IMR-90 (cell line): ENCODE results near the gene MICAL3. TPM values are rescaled to one million over a fixed set of nuclear protein-coding genes. Genes with fewer than 3 reads are reported as not detected.

Experiments used
- ATAC-seq: fragments of 200-7000 bp; cut with Tn5 transposase; 2 replicates; pipeline ENCODE4 v1.9.1; 2020; ENCODE audit warnings: low read depth, mild to moderate bottlenecking, moderate library complexity
- BruUV-seq: library from RNA; stranded (reverse); fragments of 400-500 nt; replicated peaks from 2 replicates; lab custom pipeline; 2021; lab: Mats Ljungman, UMichigan
- CTCF ChIA-PET: fragments of 300-600 bp; formaldehyde crosslinking; extraction: SDS; loops from one replicate; lab custom pipeline; 2021; ENCODE audit warnings: antibody characterized with exemption; lab: Yijun Ruan, JAX
- POLR2A ChIA-PET: fragments of 300-600 bp; sonication (Branson Sonifier 250); formaldehyde crosslinking; loops from one replicate; lab custom pipeline; 2022; ENCODE audit warnings: antibody characterized with exemption; ENCODE audit not compliant: unreplicated experiment; lab: Charles Lee
- DNase-seq: peaks from one replicate; pipeline ENCODE4 v3.0.0; 2013
- H2AFZ ChIP-seq: replicated peaks from 2 replicates; pipeline ENCODE3; 2013; ENCODE audit warnings: low read length, mild to moderate bottlenecking; ENCODE audit not compliant: poor library complexity
- H2AK5ac ChIP-seq: 2 replicates; pipeline ENCODE4 v1.6.1; 2013; ENCODE audit warnings: low read depth, low read length, inconsistent platforms
- H2AK9ac ChIP-seq: replicated peaks from 2 replicates; pipeline ENCODE3; 2013; ENCODE audit warnings: mild to moderate bottlenecking, low read depth, low read length, moderate library complexity; ENCODE audit not compliant: poor library complexity
- H2BK120ac ChIP-seq: 2 replicates; pipeline ENCODE4 v1.6.1; 2013; ENCODE audit warnings: low read depth, low read length, inconsistent platforms
- H2BK15ac ChIP-seq: 3 replicates; pipeline ENCODE4 v1.6.1; 2013; ENCODE audit warnings: low read depth, low read length, inconsistent platforms
- H2BK20ac ChIP-seq: 2 replicates; pipeline ENCODE4 v1.6.1; 2013; ENCODE audit warnings: low read depth, mild to moderate bottlenecking, inconsistent platforms, low read length, moderate library complexity
- H2BK5ac ChIP-seq: 2 replicates; pipeline ENCODE4 v1.6.1; 2013; ENCODE audit warnings: mild to moderate bottlenecking, low read depth, low read length, inconsistent platforms; ENCODE audit not compliant: poor library complexity, severe bottlenecking
- H3K14ac ChIP-seq: replicated peaks from 2 replicates; pipeline ENCODE4 v1.6.1; 2013; ENCODE audit warnings: low read depth, low read length, inconsistent platforms
- H3K18ac ChIP-seq: 2 replicates; pipeline ENCODE4 v1.6.1; 2013; ENCODE audit warnings: low read depth, low read length, control low read depth
- H3K23ac ChIP-seq: 2 replicates; pipeline ENCODE4 v1.6.1; 2013; ENCODE audit warnings: low read depth, low read length, inconsistent platforms
- H3K27ac ChIP-seq: 2 replicates; pipeline ENCODE4 v1.5.1; 2013; ENCODE audit warnings: mild to moderate bottlenecking, control low read depth, low read length; ENCODE audit not compliant: insufficient read depth
- H3K27me3 ChIP-seq: 2 replicates; pipeline ENCODE4 v1.6.1; 2013; ENCODE audit warnings: low read length; ENCODE audit not compliant: control insufficient read depth, insufficient read depth
- H3K36me3 ChIP-seq: 2 replicates; pipeline ENCODE4 v1.6.1; 2013; ENCODE audit warnings: low read length, mixed read lengths; ENCODE audit not compliant: control insufficient read depth, insufficient read depth
- H3K4ac ChIP-seq: 2 replicates; pipeline ENCODE4 v1.6.1; 2013; ENCODE audit warnings: low read depth, low read length, inconsistent platforms
- H3K4me1 ChIP-seq: 2 replicates; pipeline ENCODE4 v1.6.1; 2013; ENCODE audit warnings: low read length, mixed read lengths; ENCODE audit not compliant: control insufficient read depth, insufficient read depth
- H3K4me2 ChIP-seq: 2 replicates; pipeline ENCODE4 v1.6.1; 2013; ENCODE audit warnings: low read depth, mild to moderate bottlenecking, control low read depth, low read length, moderate library complexity
- H3K4me3 ChIP-seq: 2 replicates; pipeline ENCODE4 v1.5.1; 2013; ENCODE audit warnings: low read depth, mild to moderate bottlenecking, control low read depth, low read length, moderate library complexity; ENCODE audit not compliant: insufficient read depth
- H3K56ac ChIP-seq: 2 replicates; pipeline ENCODE4 v1.6.1; 2013; ENCODE audit warnings: low read length, inconsistent platforms; ENCODE audit not compliant: insufficient read depth; ENCODE audit errors: extremely low read depth
- H3K79me1 ChIP-seq, 2 experiments: 2 replicates each; pipeline ENCODE4 v1.6.1; 2013; ENCODE audit warnings: low read length in 2 of 2, inconsistent platforms in 1 of 2, low read depth in 1 of 2
- H3K9ac ChIP-seq: 2 replicates; pipeline ENCODE4 v1.6.1; 2013; ENCODE audit warnings: low read depth, low read length, control low read depth
- H3K9me1 ChIP-seq: 2 replicates; pipeline ENCODE4 v1.6.1; 2013; ENCODE audit warnings: low read length, inconsistent platforms; ENCODE audit not compliant: insufficient read depth
- H3K9me3 ChIP-seq: 2 replicates; pipeline ENCODE4 v1.6.1; 2013; ENCODE audit warnings: low read length; ENCODE audit not compliant: control insufficient read depth, insufficient read depth
- H4K20me1 ChIP-seq: 2 replicates; pipeline ENCODE4 v1.6.1; 2013; ENCODE audit warnings: low read length, inconsistent platforms; ENCODE audit not compliant: insufficient read depth
- H4K5ac ChIP-seq: 2 replicates; pipeline ENCODE4 v1.6.1; 2013; ENCODE audit warnings: mild to moderate bottlenecking, low read depth, low read length, control low read depth
- H4K8ac ChIP-seq, 2 experiments: 2 replicates each; pipeline ENCODE4 v1.6.1; 2013; ENCODE audit warnings: low read depth in 2 of 2, low read length in 2 of 2, control low read depth in 1 of 2, inconsistent platforms in 1 of 2
- H4K91ac ChIP-seq: 2 replicates; pipeline ENCODE4 v1.6.1; 2013; ENCODE audit warnings: low read depth, low read length, inconsistent platforms; ENCODE audit not compliant: insufficient read depth
- CEBPB ChIP-seq: IDR thresholded peaks from 2 replicates; pipeline ENCODE4 v1.6.1; 2012; ENCODE audit warnings: low read depth, low read length, improper control_type of control experiment
- CHD1 ChIP-seq: IDR thresholded peaks from 2 replicates; pipeline ENCODE4 v1.6.1; 2012; ENCODE audit warnings: low read depth, low read length, improper control_type of control experiment
- CTCF ChIP-seq: conservative IDR thresholded peaks from 2 replicates; pipeline ENCODE4 v1.5.1; 2012; ENCODE audit warnings: mild to moderate bottlenecking, low read depth, low read length, improper control_type of control experiment
- MAFK ChIP-seq: IDR thresholded peaks from 2 replicates; pipeline ENCODE4 v1.6.1; 2012; ENCODE audit warnings: low read depth, low read length, improper control_type of control experiment
- MAZ ChIP-seq: IDR thresholded peaks from 2 replicates; pipeline ENCODE4 v1.6.1; 2012; ENCODE audit warnings: low read depth, mild to moderate bottlenecking, low read length, improper control_type of control experiment, moderate library complexity, borderline replicate concordance
- MXI1 ChIP-seq: IDR thresholded peaks from 2 replicates; pipeline ENCODE4 v1.6.1; 2012; ENCODE audit warnings: low read depth, mild to moderate bottlenecking, low read length, moderate library complexity, borderline replicate concordance
- NFE2L2 ChIP-seq: fragments of 150-350 bp; IDR thresholded peaks from 2 replicates; pipeline ENCODE4 v1.6.1; 2016; ENCODE audit warnings: low read depth, mild to moderate bottlenecking, low read length
- POLR2A ChIP-seq: IDR thresholded peaks from 2 replicates; pipeline ENCODE4 v1.6.1; 2012; ENCODE audit warnings: mild to moderate bottlenecking, low read depth, low read length
- whole genome bisulfite sequencing, 2 experiments: methylation state at CpG; one replicate each; pipeline versions ENCODE4 v1.1.5 to v1.1.7; 2013; ENCODE audit warnings: missing lambda C conversion rate in 2 of 2; ENCODE audit not compliant: insufficient read length in 1 of 2; ENCODE audit errors: extremely low coverage in 2 of 2; 5-methylcytosine and 5-hydroxymethylcytosine counted together
- dilution Hi-C: fragments of 300-500 bp; cut with HindIII; formaldehyde crosslinking; loops from one replicate; pipeline ENCODE4 v1.14.3; 2018; ENCODE audit warnings: low sequenced_read_pairs; ENCODE audit not compliant: unreplicated experiment
- in situ Hi-C: fragments of 300-500 bp; cut with MboI; formaldehyde crosslinking; loops from 3 replicates; pipeline ENCODE4 v1.14.3; 2019; ENCODE audit warnings: low sequenced_read_pairs, inconsistent platforms, mixed read lengths
- intact Hi-C: fragments of 100-400 bp; cut with micrococcal nuclease; formaldehyde crosslinking; loops from 2 replicates; pipeline ENCODE4 v1.10.0; 2022
- microRNA-seq, 2 experiments: library from miRNA; stranded (forward) in 1 of 2; unstranded in 1 of 2; fragments of 10-50 nt in 1 of 2; fragments of <30 nt in 1 of 2; gene quantifications in 1 of 2; microRNA quantifications in 1 of 2; one replicate each; pipeline versions ENCODE3 to v1.1.0; 2013 to 2020; ENCODE audit not compliant: insufficient read depth in 1 of 2, insufficient read length in 1 of 2, unreplicated experiment in 1 of 2
- polyA plus RNA-seq, 3 experiments: library from polyadenylated mRNA; depleted of rRNA; stranded (reverse); fragments of >200 nt; gene quantifications; 2 replicates each; pipeline ENCODE4 v1.2.3, GENCODE V29; 2012; ENCODE audit warnings: low replicate concordance in 1 of 3
- small RNA-seq, 5 experiments: library from RNA; depleted of rRNA; stranded (forward); fragments of <200 nt; gene quantifications; one replicate each; pipeline ENCODE3, GENCODE V24; 2012
- total RNA-seq: library from RNA; depleted of rRNA; stranded (reverse); fragments of >200 nt; gene quantifications from 2 replicates; pipeline ENCODE4 v1.2.3, GENCODE V29; 2012; rRNA removed

The MICAL3 gene
- total and polyA plus RNA-seq, 2 of the 4 experiments (the other 2 are of a cell fraction) = 17.6 to 26.8 TPM

- TF ChIP-seq CTCF (no peak), POLR2A (no peak), CHD1 (no peak), NFE2L2 (no peak), MXI1 (no peak), MAZ (no peak), CEBPB (no peak), MAFK (no peak)
- Histone ChIP-seq H4K20me1 (peaks cover 5% of the 10 kb centered on the region), H3K4me1 (peaks cover 3% of the 10 kb centered on the region; the same call in 1 of the 2 replicates), H4K91ac (no peak overlapping the region), H3K27ac (no peak overlapping the region), H2AK5ac (no peak overlapping the region), H2BK5ac (no peak overlapping the region), H2BK20ac (no peak overlapping the region), H3K9ac (no peak overlapping the region), H3K9me1 (peaks cover 11% of the 10 kb centered on the region), H3K79me1 (peaks cover 8 to 30% of the 10 kb centered on the region in 2 experiments), H4K5ac (no peak overlapping the region), H3K36me3 (peaks cover 34% of the 10 kb centered on the region), H3K4ac (no peak overlapping the region), H2BK15ac (no peak overlapping the region), H3K23ac (no peak overlapping the region), H3K18ac (no peak overlapping the region), H2AK9ac (no peak overlapping the region), H3K9me3 (no peaks in the 10 kb centered on the region), H2AFZ (no peak overlapping the region), H3K27me3 (no peaks in the 10 kb centered on the region), H3K56ac (no peak overlapping the region), H2BK120ac (no peak overlapping the region), H3K14ac (no peak overlapping the region), H3K4me3 (no peak overlapping the region), H4K8ac (no peak overlapping the region), H3K4me2 (no peak overlapping the region)
- dilution Hi-C loops = no loop called here
- DNase-seq (no peak), ATAC-seq (no peak)
- ChIA-PET POLR2A (no interaction called here), CTCF (no interaction called here)
- intact Hi-C loops = no loop called here
- 90% methylated on average over 10 of the region's 21 CpGs; no CpG with 5 or more reads in 1 of the 2 experiments for WGBS, 2 experiments
- no TSS peak for BruUV-seq
- in situ Hi-C loops = no loop called here
Measured at GRCh38 chr22:17738386-17739128, 285.8 kb downstream of the MICAL3 start.

Small RNA genes within 50 kb of the gene (microRNA-seq; reads per million reads assigned to microRNA genes)
- gene MIR3198-1 (0 reads per million in 2 experiments), gene MIR648 (0 reads per million in 2 experiments)

Small RNA genes within 50 kb of the gene (small RNA-seq; reads per million reads assigned to genes)
- gene MIR3198-1 (0 reads per million in 5 experiments), gene MIR648 (0 reads per million in 5 experiments)

Other genes starting within 250 kb of the MICAL3 start
- 10.6 and 12.2 TPM in 2 replicates for gene PEX26, start 53.4 kb upstream of the MICAL3 start, total RNA-seq
- gene PEX26, start 53.4 kb upstream of the MICAL3 start, polyA plus RNA-seq (2012; rRNA removed) = 17.8 and 18.5 TPM in 2 replicates
- 1.4 and 1.9 TPM in 2 replicates for gene TUBA8, start 86.2 kb upstream of the MICAL3 start, total RNA-seq
- 2.2 and 2.8 TPM in 2 replicates for gene TUBA8, start 86.2 kb upstream of the MICAL3 start, polyA plus RNA-seq (2012; rRNA removed)
- gene USP18, start 125.6 kb upstream of the MICAL3 start, total RNA-seq = 9.2 and 10.6 TPM in 2 replicates
- gene USP18, start 125.6 kb upstream of the MICAL3 start, polyA plus RNA-seq (2012; rRNA removed) = 6.1 and 6.6 TPM in 2 replicates